Psoas muscle (tissue), 8 donors: Measurements from ENCODE around the gene GRK5. TPM values are rescaled to one million over a fixed set of nuclear protein-coding genes. Genes with fewer than 3 reads are reported as not detected.

Source experiments
- ATAC-seq, 4 donors: fragments of 200-7000 bp; cut with Tn5 transposase; one replicate each; pipeline ENCODE4 v1.9.1; 2020; ENCODE audit warnings: moderate library complexity in 3 of 4, mild to moderate bottlenecking in 2 of 4
- DNase-seq, 2 donors: peaks; one replicate each; pipeline ENCODE4 v3.0.0-alpha.2; 2020
- H3K27ac ChIP-seq: fragments of 200-600 bp; one replicate; pipeline ENCODE4 v1.8.0; 2022
- H3K27me3 ChIP-seq, 3 donors: fragments of 200-600 bp in 1 of 3; one replicate each; pipeline versions ENCODE4 v1.6.1 to v1.8.0; 2013 to 2022; ENCODE audit warnings: low read length in 2 of 3, mild to moderate bottlenecking in 2 of 3, moderate library complexity in 1 of 3; ENCODE audit not compliant: insufficient read depth in 3 of 3
- H3K36me3 ChIP-seq, 2 donors: fragments of 200-600 bp in 1 of 2; one replicate each; pipeline versions ENCODE4 v1.6.1 to v1.8.0; 2013 to 2022; ENCODE audit warnings: low read depth in 1 of 2, mild to moderate bottlenecking in 1 of 2, moderate library complexity in 1 of 2; ENCODE audit not compliant: insufficient read depth in 1 of 2
- H3K4me1 ChIP-seq: fragments of 200-600 bp; one replicate; pipeline ENCODE4 v1.8.0; 2022
- H3K4me3 ChIP-seq: fragments of 200-600 bp; one replicate; pipeline ENCODE4 v1.8.0; 2022; ENCODE audit warnings: mild to moderate bottlenecking
- H3K9me3 ChIP-seq: fragments of 200-600 bp; one replicate; pipeline ENCODE4 v1.8.0; 2022
- WGBS, 3 donors: extraction: QIAGEN DNeasy Blood & Tissue Kit; methylation state at CpG; one replicate each; pipeline versions ENCODE4 v1.1.6 to v1.1.7; 2013; 5-methylcytosine and 5-hydroxymethylcytosine counted together
- intact Hi-C, 2 donors: fragments of 100-400 bp; cut with DNase I; formaldehyde crosslinking; loops; one replicate each; pipeline versions ENCODE4 v1.11.0 to v1.14.2; 2022
- polyA plus RNA-seq, 3 donors: library from polyadenylated mRNA; stranded (reverse); fragments of 200-250 nt; gene quantifications; one replicate each; pipeline ENCODE4 v1.2.3, GENCODE V29; 2013
- total RNA-seq, 4 donors: library from RNA; stranded (reverse); fragmentation: NEBNext Ultra II Directional in 2 of 4; extraction: Animal tissue kit (Norgen Biotek cat#: 25700) in 2 of 4; gene quantifications; one replicate each; pipeline versions ENCODE4 v1.2.1 to v1.2.4, GENCODE V29; 2021 to 2023
- TF ChIP-seq, protein P1 (sequence below): fragments of 200-600 bp; IDR thresholded peaks from one replicate; pipeline ENCODE4 v1.8.0; 2022; ENCODE audit warnings: antibody characterized with exemption
- donor health status: healthy with polysubstance abuse.
- donor health status: DM: no; HTN: no; CAD: no; lungs with moderate emphysema.
- donor health status: Bipolar disorder and iron deficiency.
- donor health status: healthy.
- donor health status: DM: yes; HTN: yes; CAD: no.
- donor health status: DM: no; HTN: no; CAD: no.
- donor health status: DM: no; HTN: no; CAD: no.
- donor health status: DM: yes; HTN: yes; CAD: no.

Gene GRK5
- total and polyA plus RNA-seq, 7 donors: 7.0 to 15.5 (median 8.0) TPM

DNA sequence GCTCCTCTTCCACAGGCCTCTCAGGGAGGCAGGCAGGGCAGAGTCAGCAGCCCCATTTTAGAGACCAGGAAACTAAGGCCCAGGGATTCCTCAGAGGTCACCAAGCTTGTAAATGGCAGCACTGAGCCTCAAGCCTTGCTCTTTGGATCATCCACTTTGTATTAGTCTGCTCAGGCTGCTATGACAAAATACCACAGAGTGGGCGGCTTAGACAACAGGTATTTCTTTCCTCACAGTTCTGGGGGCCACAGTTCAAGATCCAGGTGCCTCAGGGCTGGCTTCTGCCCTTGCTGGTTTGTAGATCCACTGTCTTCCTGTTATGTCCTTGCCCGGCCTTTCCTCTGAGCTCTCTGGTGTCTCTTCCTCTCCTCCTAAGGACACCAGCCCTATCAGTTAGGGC is 151.2 kb downstream of the GRK5 start:
- no peak for DNase-seq
- ATAC-seq: no peak
- no peak overlapping the region for H3K4me3 ChIP-seq
- no peaks in the 10 kb centered on the region for H3K9me3 ChIP-seq
- intact Hi-C loops: no loop called here
- H3K27me3 ChIP-seq: no peaks in the 10 kb centered on the region
- TF ChIP-seq, protein P1, sequence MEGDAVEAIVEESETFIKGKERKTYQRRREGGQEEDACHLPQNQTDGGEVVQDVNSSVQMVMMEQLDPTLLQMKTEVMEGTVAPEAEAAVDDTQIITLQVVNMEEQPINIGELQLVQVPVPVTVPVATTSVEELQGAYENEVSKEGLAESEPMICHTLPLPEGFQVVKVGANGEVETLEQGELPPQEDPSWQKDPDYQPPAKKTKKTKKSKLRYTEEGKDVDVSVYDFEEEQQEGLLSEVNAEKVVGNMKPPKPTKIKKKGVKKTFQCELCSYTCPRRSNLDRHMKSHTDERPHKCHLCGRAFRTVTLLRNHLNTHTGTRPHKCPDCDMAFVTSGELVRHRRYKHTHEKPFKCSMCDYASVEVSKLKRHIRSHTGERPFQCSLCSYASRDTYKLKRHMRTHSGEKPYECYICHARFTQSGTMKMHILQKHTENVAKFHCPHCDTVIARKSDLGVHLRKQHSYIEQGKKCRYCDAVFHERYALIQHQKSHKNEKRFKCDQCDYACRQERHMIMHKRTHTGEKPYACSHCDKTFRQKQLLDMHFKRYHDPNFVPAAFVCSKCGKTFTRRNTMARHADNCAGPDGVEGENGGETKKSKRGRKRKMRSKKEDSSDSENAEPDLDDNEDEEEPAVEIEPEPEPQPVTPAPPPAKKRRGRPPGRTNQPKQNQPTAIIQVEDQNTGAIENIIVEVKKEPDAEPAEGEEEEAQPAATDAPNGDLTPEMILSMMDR: no peak
- H3K4me1 ChIP-seq: peaks cover 3% of the 10 kb centered on the region
- no peak overlapping the region for H3K27ac ChIP-seq
- no peaks in the 10 kb centered on the region for H3K36me3 ChIP-seq
- 99 to 100% (median 100%) methylated on average over 2 of the region's 2 CpGs for WGBS, 3 donors

DNA sequence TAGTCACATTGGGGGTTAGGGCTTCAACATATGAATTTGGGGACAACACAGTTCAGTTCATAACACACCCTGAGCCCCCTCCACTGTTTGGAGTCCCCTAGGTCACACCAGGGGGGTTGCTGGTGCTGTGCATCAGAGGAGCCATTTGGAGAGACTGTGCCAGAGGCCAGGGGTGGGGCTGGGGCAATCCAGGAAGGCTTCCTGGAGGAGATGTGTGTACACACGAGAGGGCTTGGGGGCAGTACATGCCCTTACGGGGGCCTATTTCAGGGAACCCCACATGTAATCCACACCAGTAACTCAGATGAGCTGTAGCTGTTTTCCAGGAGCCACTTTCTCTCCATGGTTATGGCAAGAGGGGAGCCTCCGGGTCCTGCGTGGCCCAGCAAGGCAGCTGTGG is 151.7 kb downstream of the GRK5 start:
- H3K27ac ChIP-seq: no peak overlapping the region
- intact Hi-C loops: no loop called here
- H3K4me3 ChIP-seq: no peak overlapping the region
- 95 to 98% (median 96%) methylated on average over 4 of the region's 4 CpGs for WGBS, 3 donors
- H3K4me1 ChIP-seq: peaks cover 3% of the 10 kb centered on the region
- H3K36me3 ChIP-seq: no peaks in the 10 kb centered on the region
- ATAC-seq (no peak), DNase-seq (no peak)
- TF ChIP-seq, protein P1: no peak
- no peaks in the 10 kb centered on the region for H3K27me3 ChIP-seq
- no peaks in the 10 kb centered on the region for H3K9me3 ChIP-seq

DNA sequence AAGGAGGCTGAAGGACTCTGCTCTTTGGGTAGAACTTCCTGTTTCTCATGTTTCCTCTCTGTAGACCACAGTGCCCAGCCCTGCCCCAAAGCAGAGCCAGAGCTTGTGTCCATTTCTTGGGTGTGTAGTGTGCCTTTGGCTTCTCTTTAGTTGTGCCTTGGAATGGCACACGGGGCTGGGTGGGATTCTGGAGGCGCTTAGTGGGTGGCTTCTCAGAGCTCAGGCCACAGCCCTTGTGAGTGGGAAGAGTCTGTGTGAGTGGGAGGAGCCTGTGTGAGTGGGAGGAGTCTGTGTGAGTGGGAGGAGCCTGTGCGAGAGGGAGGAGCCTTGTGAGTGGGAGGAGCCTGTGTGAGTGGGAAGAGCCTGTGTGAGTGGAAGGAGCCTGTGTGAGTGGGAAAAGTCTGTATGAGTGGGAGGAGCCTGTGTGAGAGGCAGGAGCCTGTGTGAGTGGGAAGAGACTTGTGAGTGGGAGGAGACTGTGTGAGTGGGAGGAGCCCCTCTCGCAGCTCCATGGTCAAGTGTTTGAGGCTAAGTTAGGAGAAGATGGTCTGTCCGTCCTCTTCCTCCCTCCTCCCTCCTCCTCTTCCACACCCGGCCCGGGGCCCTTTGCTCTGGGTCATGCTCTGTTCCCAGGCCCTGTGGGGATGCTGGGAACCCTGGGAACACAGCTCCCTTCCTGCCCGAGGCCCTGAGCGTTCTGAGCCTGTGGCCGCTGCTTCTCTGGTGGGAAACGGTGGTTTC is 153.0 kb downstream of the GRK5 start:
- Histone ChIP-seq H3K27me3 (no peaks in the 10 kb centered on the region), H3K4me1 (peaks cover 12% of the 10 kb centered on the region), H3K36me3 (no peaks in the 10 kb centered on the region), H3K4me3 (no peak overlapping the region), H3K9me3 (no peaks in the 10 kb centered on the region), H3K27ac (peak overlapping the region; percentile 23)
- WGBS, 3 donors: 73 to 80% (median 77%) methylated on average over 7 to 11 of the region's 11 CpGs
- peak in 1 of 2 donors; percentile 66 for DNase-seq
- ATAC-seq: peak; percentile 14 to 51 (median 17)
- TF ChIP-seq, protein P1: no peak
- intact Hi-C loops: no loop called here

GRCh38 chr10:119361037-119361436 is 153.7 kb downstream of the GRK5 start:
- Histone ChIP-seq H3K27me3 (no peaks in the 10 kb centered on the region), H3K4me1 (peaks cover 19% of the 10 kb centered on the region), H3K27ac (peak overlapping the region; percentile 23), H3K9me3 (no peaks in the 10 kb centered on the region), H3K36me3 (no peaks in the 10 kb centered on the region), H3K4me3 (no peak overlapping the region)
- ATAC-seq (no peak), DNase-seq (no peak)
- 92 to 94% (median 94%) methylated on average over 10 of the region's 10 CpGs for WGBS, 3 donors
- TF ChIP-seq, protein P1: no peak
- intact Hi-C loops: no loop called here

- H3K36me3 ChIP-seq: no peaks in the 10 kb centered on the region
- TF ChIP-seq, protein P1: no peak
- H3K27ac ChIP-seq: no peak overlapping the region
- DNase-seq (no peak), ATAC-seq (no peak)
- WGBS, 3 donors: 62 to 70% (median 66%) methylated on average over 3 of the region's 3 CpGs
- H3K4me1 ChIP-seq: peaks cover 28% of the 10 kb centered on the region
- H3K27me3 ChIP-seq: no peaks in the 10 kb centered on the region
- intact Hi-C loops: no loop called here
- H3K4me3 ChIP-seq: no peak overlapping the region
- H3K9me3 ChIP-seq: no peaks in the 10 kb centered on the region
Measured at GRCh38 chr10:119362122-119362521, 154.8 kb downstream of the GRK5 start.
